Lower lobe of right lung (tissue), 2 donors: ENCODE data around the gene KCTD5. TPM values are rescaled to one million over a fixed set of nuclear protein-coding genes. Genes with fewer than 3 reads are reported as not detected.

Experiments used
- ATAC-seq, 2 donors: fragments of 200-7000 bp; cut with Tn5 transposase; one replicate each; pipeline ENCODE4 v1.9.1; 2020 to 2022; ENCODE audit warnings: mild to moderate bottlenecking in 2 of 2, moderate library complexity in 2 of 2
- DNase-seq: peaks from one replicate; pipeline ENCODE4 v3.0.0-alpha.2; 2020
- H3K27ac ChIP-seq: fragments of 200-600 bp; one replicate; pipeline ENCODE4 v1.8.0; 2022
- H3K27me3 ChIP-seq: fragments of 200-600 bp; one replicate; pipeline ENCODE4 v1.8.0; 2022; ENCODE audit warnings: low read depth
- H3K36me3 ChIP-seq: fragments of 200-600 bp; one replicate; pipeline ENCODE4 v1.8.0; 2022; ENCODE audit warnings: mild to moderate bottlenecking
- H3K4me1 ChIP-seq: fragments of 200-600 bp; one replicate; pipeline ENCODE4 v1.8.0; 2022
- H3K4me3 ChIP-seq: fragments of 200-600 bp; one replicate; pipeline ENCODE4 v1.8.0; 2022; ENCODE audit warnings: mild to moderate bottlenecking
- H3K9me3 ChIP-seq: fragments of 200-600 bp; one replicate; pipeline ENCODE4 v1.8.0; 2022
- CTCF ChIP-seq: fragments of 200-600 bp; IDR thresholded peaks from one replicate; pipeline ENCODE4 v1.8.0; 2022; ENCODE audit warnings: antibody characterized with exemption, mild to moderate bottlenecking
- intact Hi-C: fragments of 100-400 bp; cut with DNase I; formaldehyde crosslinking; loops from one replicate; pipeline ENCODE4 v1.11.0; 2022
- total RNA-seq: library from RNA; stranded (reverse); fragmentation: NEBNext Ultra II Directional; extraction: Animal tissue kit (Norgen Biotek cat#: 25700); gene quantifications from one replicate; pipeline ENCODE4 v1.2.1, GENCODE V29; 2021
- donor health status: DM: no; HTN: yes; CAD: no; lungs with severe emphysema.

Gene KCTD5
- total RNA-seq, 1 donor from 2014 or later = 24.8 TPM

GRCh38 chr16:2742323-2743006 lies 60.1 kb downstream of the KCTD5 start:
- H3K4me3 ChIP-seq = no peak overlapping the region
- H3K4me1 ChIP-seq = no peaks in the 10 kb centered on the region
- H3K27ac ChIP-seq = no peak overlapping the region
- ATAC-seq (no peak), DNase-seq (peak; percentile 40)
- intact Hi-C loops = no loop called here
- no peaks in the 10 kb centered on the region for H3K36me3 ChIP-seq
- H3K9me3 ChIP-seq = no peaks in the 10 kb centered on the region
- no peak for TF ChIP-seq CTCF
- no peaks in the 10 kb centered on the region for H3K27me3 ChIP-seq

DNA sequence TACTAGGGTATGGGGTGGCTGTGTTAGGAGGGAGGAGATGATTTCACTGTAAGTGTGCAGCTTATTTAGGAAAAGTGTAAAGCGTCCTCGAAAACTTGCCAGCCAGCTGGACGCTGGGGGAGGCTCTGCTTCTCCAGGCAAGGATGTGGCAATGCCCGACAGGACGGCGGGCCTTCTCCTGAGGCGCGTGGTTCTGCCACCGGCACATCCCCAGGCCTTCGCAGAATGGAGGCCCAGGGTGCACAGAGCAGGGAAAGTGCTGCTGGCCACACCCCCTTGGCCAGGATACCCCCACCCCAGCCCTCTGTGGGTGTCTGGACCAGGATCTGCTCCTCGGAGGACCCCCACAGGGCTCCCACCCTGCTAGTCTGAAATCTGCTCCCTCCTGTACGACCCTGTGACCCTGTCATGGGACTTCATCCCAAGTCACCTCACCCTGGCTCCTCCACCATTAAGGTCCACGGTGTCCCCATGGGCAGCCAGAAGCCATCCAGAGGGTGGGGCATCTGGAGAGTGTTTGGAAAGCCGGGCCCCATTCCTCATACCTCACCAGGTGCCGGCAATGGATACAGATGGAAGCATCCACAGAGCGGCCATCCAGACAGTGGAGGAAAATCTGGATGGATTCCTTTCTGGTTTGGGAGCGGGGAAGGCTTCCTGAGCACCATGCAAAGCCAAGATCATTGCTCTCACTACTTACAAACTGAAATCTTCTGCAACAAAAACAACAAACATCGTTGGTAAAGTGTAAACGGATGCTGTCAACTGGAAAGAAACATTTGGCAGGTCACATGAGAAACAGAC lies 60.9 kb downstream of the KCTD5 start:
- no peak for TF ChIP-seq CTCF
- Histone ChIP-seq H3K36me3 (no peaks in the 10 kb centered on the region), H3K27ac (no peak overlapping the region), H3K9me3 (no peaks in the 10 kb centered on the region), H3K4me3 (no peak overlapping the region), H3K27me3 (no peaks in the 10 kb centered on the region), H3K4me1 (no peaks in the 10 kb centered on the region)
- ATAC-seq (peak in 1 of 2 donors; percentile 7), DNase-seq (peak; percentile 36)
- intact Hi-C loops = no loop called here

DNA sequence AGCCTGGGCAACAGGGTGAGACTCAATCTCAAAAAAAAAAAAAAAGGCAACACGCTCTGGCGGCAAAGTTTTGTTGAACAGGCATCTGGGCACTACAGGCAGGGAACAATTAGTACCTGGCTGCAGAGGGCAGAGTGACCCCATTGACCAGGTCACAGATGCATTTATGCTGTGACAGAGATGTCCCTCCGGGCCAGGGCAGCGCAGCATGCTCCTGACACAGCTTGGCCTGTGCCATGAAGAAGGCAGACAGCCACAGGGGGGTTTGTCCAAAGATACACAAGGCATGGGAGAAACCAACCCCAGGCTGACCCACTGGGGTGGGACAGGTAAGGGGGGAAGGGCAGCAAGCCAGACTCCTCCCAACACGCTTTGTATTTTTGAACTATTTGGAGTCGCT lies 62.4 kb downstream of the KCTD5 start:
- no peaks in the 10 kb centered on the region for H3K9me3 ChIP-seq
- DNase-seq (peak; percentile 10), ATAC-seq (no peak)
- no peaks in the 10 kb centered on the region for H3K4me1 ChIP-seq
- TF ChIP-seq CTCF = no peak
- no peak overlapping the region for H3K27ac ChIP-seq
- H3K36me3 ChIP-seq = no peaks in the 10 kb centered on the region
- H3K4me3 ChIP-seq = no peak overlapping the region
- no peaks in the 10 kb centered on the region for H3K27me3 ChIP-seq
- intact Hi-C loops = no loop called here

GRCh38 chr16:2745116-2745890 lies 63.0 kb downstream of the KCTD5 start:
- H3K9me3 ChIP-seq = no peaks in the 10 kb centered on the region
- intact Hi-C loops = no loop called here
- ATAC-seq = no peak
- no peaks in the 10 kb centered on the region for H3K36me3 ChIP-seq
- H3K4me3 ChIP-seq = no peak overlapping the region
- DNase-seq = peak; percentile 37
- TF ChIP-seq CTCF = no peak
- no peaks in the 10 kb centered on the region for H3K27me3 ChIP-seq
- H3K27ac ChIP-seq = no peak overlapping the region
- H3K4me1 ChIP-seq = no peaks in the 10 kb centered on the region

GRCh38 chr16:2745961-2746360 lies 63.6 kb downstream of the KCTD5 start:
- intact Hi-C loops = no loop called here
- Histone ChIP-seq H3K4me3 (no peak overlapping the region), H3K9me3 (no peaks in the 10 kb centered on the region), H3K4me1 (no peaks in the 10 kb centered on the region), H3K27me3 (no peaks in the 10 kb centered on the region), H3K27ac (no peak overlapping the region), H3K36me3 (no peaks in the 10 kb centered on the region)
- ATAC-seq (no peak), DNase-seq (peak; percentile 18)
- TF ChIP-seq CTCF = no peak
